A549 treated with CORT108297 at 1 μM for 4 hours (cell line): Measurements from ENCODE around the gene COPZ1. TPM values are rescaled to one million over a fixed set of nuclear protein-coding genes. Genes with fewer than 3 reads are reported as not detected.

Experiments used
- total RNA-seq: library from RNA; stranded (reverse); fragments of 200-300 nt; extraction: Qiagen RNA extraction; gene quantifications from 5 replicates; pipeline ENCODE4 v1.2.3, GENCODE V29; 2022

Gene COPZ1
- total RNA-seq: 209 to 318 TPM (median 228 TPM) in 5 replicates

GRCh38 chr12:54324617-54325441 is at the start of gene COPZ1:
Gene COPZ1 (plus strand): TSS chr12:54325131. CDS start chr12:54325164, 33 bp downstream.

GRCh38 chr12:54279632-54280467 is 45.1 kb upstream of the COPZ1 start, which contains the start of gene CBX5:
Gene CBX5 (minus strand): TSS chr12:54280122. CDS start chr12:54257650, 22,472 bp downstream.

GRCh38 chr12:54280468-54281260 is 44.3 kb upstream of the COPZ1 start, which contains the start of gene HNRNPA1:
Gene HNRNPA1 (plus strand): TSS chr12:54280726. CDS start chr12:54280808, 82 bp downstream.

GRCh38 chr12:54300732-54301427 is 24.1 kb upstream of the COPZ1 start, which contains the start of gene NFE2:
Gene NFE2 (minus strand): TSS chr12:54301015. CDS start chr12:54295248, 5,767 bp downstream.

GRCh38 chr12:54364413-54364812 is 39.5 kb downstream of the COPZ1 start, which contains the start of gene GPR84:
Gene GPR84 (minus strand): TSS chr12:54364486. CDS start chr12:54363851, 635 bp downstream.

GRCh38 chr12:54384591-54385041 is 59.7 kb downstream of the COPZ1 start, which contains the start of gene ZNF385A:
Gene ZNF385A (minus strand): TSS chr12:54384733. CDS start chr12:54384514, 219 bp downstream.

Other genes starting within 250 kb of the COPZ1 start
- gene SMUG1, start 136.1 kb upstream of the COPZ1 start, total RNA-seq: 28.5 to 35.6 TPM (median 33.8 TPM) in 5 replicates
- 21.7 to 26.2 TPM (median 25.2 TPM) in 5 replicates for gene CBX5, start 45.0 kb upstream of the COPZ1 start, total RNA-seq
- gene HNRNPA1, start 44.4 kb upstream of the COPZ1 start, total RNA-seq: 1,424 to 2,667 TPM (median 1,537 TPM) in 5 replicates
- gene NFE2, start 24.1 kb upstream of the COPZ1 start, total RNA-seq: 0.11 to 0.14 TPM (median 0.12 TPM) in 3 of 5 replicates, not detected in the others
- gene GPR84, start 39.4 kb downstream of the COPZ1 start, total RNA-seq: not detected in 5 replicates
- gene ZNF385A, start 59.6 kb downstream of the COPZ1 start, total RNA-seq: 14.2 to 21.2 TPM (median 20.2 TPM) in 5 replicates
- gene ITGA5, start 94.1 kb downstream of the COPZ1 start, total RNA-seq: 112 to 169 TPM (median 151 TPM) in 5 replicates
- gene GTSF1, start 148.5 kb downstream of the COPZ1 start, total RNA-seq: not detected in 5 replicates
- not detected in 5 replicates for gene NCKAP1L, start 172.6 kb downstream of the COPZ1 start, total RNA-seq
- 0.05 TPM in 2 of 5 replicates, not detected in the others for gene PDE1B, start 224.5 kb downstream of the COPZ1 start, total RNA-seq